ENCODE data around the gene C1RL.

Gene C1RL

DNA sequence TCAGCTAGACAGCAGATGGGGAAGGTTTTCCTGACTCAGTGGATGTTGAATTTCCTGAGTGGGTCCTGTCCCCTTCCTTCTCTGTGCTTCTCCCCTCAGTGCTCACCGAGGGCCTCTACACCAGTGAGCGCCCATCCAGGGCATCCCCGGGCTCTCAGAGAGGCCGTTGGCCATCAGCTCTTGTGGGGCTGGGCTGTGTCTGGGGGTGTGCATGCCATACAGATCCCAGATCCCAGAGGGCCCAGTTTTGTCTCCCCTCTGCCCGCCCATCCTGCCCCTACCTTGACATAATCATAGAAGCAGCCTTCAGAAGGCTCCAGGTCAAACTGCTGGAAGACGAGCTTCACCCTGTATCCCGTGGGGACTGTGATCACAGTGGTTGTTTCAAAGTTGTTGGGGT, 17.8 kb downstream of the C1RL start:
- no peaks in the 10 kb centered on the region for H3K9me3 ChIP-seq (ENCODE audit: low read length)
- no peaks in the 10 kb centered on the region for H3K79me2 ChIP-seq (ENCODE audit: insufficient read depth, low read length)

DNA sequence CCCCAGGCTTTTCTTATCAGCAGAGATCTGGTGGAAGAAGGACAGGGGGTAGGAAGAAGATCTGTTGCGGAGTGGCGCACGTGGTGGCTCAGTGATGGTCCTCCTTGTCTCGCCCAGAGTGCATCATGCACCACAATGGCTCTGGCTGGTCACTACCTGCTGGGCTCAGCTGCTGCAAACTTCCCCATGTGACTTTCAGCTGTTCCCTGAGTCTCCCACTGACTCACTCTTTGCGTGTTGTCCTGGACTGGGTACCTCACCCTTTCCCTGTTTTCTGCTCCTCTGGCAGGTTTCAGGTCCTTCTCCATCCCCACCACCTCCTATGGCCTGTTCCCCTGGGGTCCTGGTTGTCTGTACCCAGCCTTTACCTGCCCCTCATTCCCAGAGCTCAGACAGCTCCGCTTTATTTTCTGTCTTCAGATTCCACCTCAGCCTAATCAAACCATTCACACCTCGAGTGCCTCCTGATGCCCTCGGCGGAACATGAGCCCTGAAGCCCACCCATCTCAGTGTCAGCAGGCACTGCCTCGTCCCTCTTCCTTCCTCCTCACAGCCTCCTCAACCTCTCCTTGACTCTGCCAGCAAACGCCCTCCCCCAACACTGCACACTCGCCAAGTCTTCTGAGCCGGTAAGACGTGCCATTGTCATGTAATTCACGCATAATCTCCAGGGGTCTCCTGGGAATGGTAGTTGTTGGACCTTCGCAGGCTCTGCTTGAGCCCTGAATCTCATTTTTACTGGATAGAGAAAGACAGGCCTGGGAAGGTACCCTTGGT, 18.6 kb downstream of the C1RL start:
- Histone ChIP-seq H3K4me1 (ENCODE audit: insufficient read depth, low read length, severe bottlenecking) (no peaks in the 10 kb centered on the region), H2AFZ (ENCODE audit: low read length) (no peak overlapping the region), H3K4me3 (ENCODE audit: low read depth, low read length, poor library complexity, severe bottlenecking) (no peak overlapping the region), H3K36me3 (ENCODE audit: insufficient read depth, low read length) (no peaks in the 10 kb centered on the region), H3F3A (ENCODE audit: insufficient read depth, low read length) (no peaks in the 10 kb centered on the region), H3K9ac (ENCODE audit: low read length) (no peak overlapping the region), H3K27me3 (ENCODE audit: insufficient read depth, low read length) (peaks cover 5% of the 10 kb centered on the region; the same call in 1 of the 2 replicates), H3K9me2 (ENCODE audit: low read depth, low read length) (no peaks in the 10 kb centered on the region), H4K20me1 (ENCODE audit: insufficient read depth, low read length) (no peaks in the 10 kb centered on the region), H3K4me2 (ENCODE audit: low read length) (no peak overlapping the region), H3K79me2 (ENCODE audit: insufficient read depth, low read length) (no peaks in the 10 kb centered on the region), H3K9me3 (ENCODE audit: low read length) (no peaks in the 10 kb centered on the region), H3K27ac (ENCODE audit: low read depth, low read length, poor library complexity, severe bottlenecking) (no peak overlapping the region)
- TF ChIP-seq EZH2 (IDR thresholded peaks at IDR 0.05; ENCODE audit: borderline replicate concordance, low read length) = no peak
- TF ChIP-seq CTCF (IDR thresholded peaks at IDR 0.05; ENCODE audit: low read length) = no peak

More for the DNA sequence above, 17.8 kb downstream of the C1RL start:
- no peak overlapping the region for H3K4me3 ChIP-seq (ENCODE audit: low read depth, low read length, poor library complexity, severe bottlenecking)
- H3K9me2 ChIP-seq (ENCODE audit: low read depth, low read length) = no peaks in the 10 kb centered on the region
- no peak for TF ChIP-seq EZH2 (IDR thresholded peaks at IDR 0.05; ENCODE audit: borderline replicate concordance, low read length)
- TF ChIP-seq CTCF (IDR thresholded peaks at IDR 0.05; ENCODE audit: low read length) = no peak
- H3K36me3 ChIP-seq (ENCODE audit: insufficient read depth, low read length) = no peaks in the 10 kb centered on the region
- no peak overlapping the region for H2AFZ ChIP-seq (ENCODE audit: low read length)
- H3K9ac ChIP-seq (ENCODE audit: low read length) = no peak overlapping the region
- no peaks in the 10 kb centered on the region for H4K20me1 ChIP-seq (ENCODE audit: insufficient read depth, low read length)
- no peaks in the 10 kb centered on the region for H3F3A ChIP-seq (ENCODE audit: insufficient read depth, low read length)
- H3K27ac ChIP-seq (ENCODE audit: low read depth, low read length, poor library complexity, severe bottlenecking) = no peak overlapping the region
- peaks cover 5% of the 10 kb centered on the region; the same call in 1 of the 2 replicates for H3K27me3 ChIP-seq (ENCODE audit: insufficient read depth, low read length)
- H3K4me1 ChIP-seq (ENCODE audit: insufficient read depth, low read length, severe bottlenecking) = no peaks in the 10 kb centered on the region
- no peak overlapping the region for H3K4me2 ChIP-seq (ENCODE audit: low read length)

- no peak overlapping the region for H3K27ac ChIP-seq (ENCODE audit: low read depth, low read length, poor library complexity, severe bottlenecking)
- H3K79me2 ChIP-seq (ENCODE audit: insufficient read depth, low read length) = no peaks in the 10 kb centered on the region
- no peak overlapping the region for H3K4me2 ChIP-seq (ENCODE audit: low read length)
- no peaks in the 10 kb centered on the region for H3K9me2 ChIP-seq (ENCODE audit: low read depth, low read length)
- H3K9me3 ChIP-seq (ENCODE audit: low read length) = no peaks in the 10 kb centered on the region
- H3K27me3 ChIP-seq (ENCODE audit: insufficient read depth, low read length) = peaks cover 5% of the 10 kb centered on the region; the same call in 1 of the 2 replicates
- H3K36me3 ChIP-seq (ENCODE audit: insufficient read depth, low read length) = no peaks in the 10 kb centered on the region
- no peak overlapping the region for H3K4me3 ChIP-seq (ENCODE audit: low read depth, low read length, poor library complexity, severe bottlenecking)
- no peaks in the 10 kb centered on the region for H3K4me1 ChIP-seq (ENCODE audit: insufficient read depth, low read length, severe bottlenecking)
- H4K20me1 ChIP-seq (ENCODE audit: insufficient read depth, low read length) = no peaks in the 10 kb centered on the region
- no peaks in the 10 kb centered on the region for H3F3A ChIP-seq (ENCODE audit: insufficient read depth, low read length)
- no peak overlapping the region for H2AFZ ChIP-seq (ENCODE audit: low read length)
- no peak for TF ChIP-seq EZH2 (IDR thresholded peaks at IDR 0.05; ENCODE audit: borderline replicate concordance, low read length)
- no peak for TF ChIP-seq CTCF (IDR thresholded peaks at IDR 0.05; ENCODE audit: low read length)
- no peak overlapping the region for H3K9ac ChIP-seq (ENCODE audit: low read length)
Observed at GRCh38 chr12:7089196-7089871, 19.7 kb downstream of the C1RL start.
